ENCODE data around the gene PPFIBP2. TPM values are rescaled to one million over a fixed set of nuclear protein-coding genes. Genes with fewer than 3 reads are reported as not detected.
A peak's percentile ranks its signal among the peaks of the same experiment; 100 is the strongest.

The PPFIBP2 gene
- total RNA-seq, 1 experiment from 2014 or later, result 13.9 TPM

GRCh38 chr11:7573558-7574296 is 59.9 kb downstream of the PPFIBP2 start:
- peaks cover 67% of the 10 kb centered on the region for H3K4me1 ChIP-seq (replicated peaks; ENCODE audit: insufficient read depth)
- no TSS peak for BruUV-seq (replicated peaks)
- no peaks in the 10 kb centered on the region for H3K9me3 ChIP-seq (ENCODE audit: insufficient read depth, low read depth)
- H4K20me1 ChIP-seq (ENCODE audit: insufficient read depth), result no peaks in the 10 kb centered on the region
- ChIA-PET CTCF (no interaction called here), POLR2A (ENCODE audit: unreplicated experiment) (no interaction called here)
- H3K4me3 ChIP-seq, result no peak overlapping the region
- H3K4me2 ChIP-seq, result peak overlapping the region; percentile 65
- no peaks in the 10 kb centered on the region for H3K36me3 ChIP-seq (ENCODE audit: low read depth)
- peaks cover 24% of the 10 kb centered on the region for H3F3A ChIP-seq (ENCODE audit: insufficient read depth, low read depth)
- no peak overlapping the region for H2AFZ ChIP-seq
- no peaks in the 10 kb centered on the region for H3K79me2 ChIP-seq (ENCODE audit: low read depth)
- intact Hi-C loops (cut with micrococcal nuclease; ENCODE audit: unreplicated experiment), result no loop called here
- TF ChIP-seq CTCF (conservative IDR thresholded peaks at IDR 0.05) (no peak), EZH2 (IDR thresholded peaks at IDR 0.05; ENCODE audit: low read depth) (no peak)
- H3K27ac ChIP-seq, result no peak overlapping the region
- H3K27me3 ChIP-seq (ENCODE audit: insufficient read depth, low read depth), result no peaks in the 10 kb centered on the region
- H3K9me2 ChIP-seq (ENCODE audit: insufficient read depth), result no peaks in the 10 kb centered on the region
- DNase-seq, result peak; percentile 24 to 56

- H3K36me3 ChIP-seq (ENCODE audit: low read depth), result no peaks in the 10 kb centered on the region
- BruUV-seq (replicated peaks), result no TSS peak
- POLR2A ChIA-PET (ENCODE audit: unreplicated experiment), result interaction anchor here (0.7 to 0.8 kb wide), 2 partner anchors 23 to 31 kb away, joined by 3 to 9 read pairs; no protein-coding TSS in a partner anchor
- H3K4me2 ChIP-seq, result peak overlapping the region; percentile 65
- H3F3A ChIP-seq (ENCODE audit: insufficient read depth, low read depth), result peaks cover 24% of the 10 kb centered on the region
- H3K27ac ChIP-seq, result no peak overlapping the region
- H3K27me3 ChIP-seq (ENCODE audit: insufficient read depth, low read depth), result no peaks in the 10 kb centered on the region
- no peaks in the 10 kb centered on the region for H3K9me2 ChIP-seq (ENCODE audit: insufficient read depth)
- no peak overlapping the region for H2AFZ ChIP-seq
- H3K9me3 ChIP-seq (ENCODE audit: insufficient read depth, low read depth), result no peaks in the 10 kb centered on the region
- CTCF ChIA-PET, result no interaction called here
- TF ChIP-seq EZH2 (IDR thresholded peaks at IDR 0.05; ENCODE audit: low read depth) (no peak), CTCF (conservative IDR thresholded peaks at IDR 0.05) (no peak)
- no peaks in the 10 kb centered on the region for H3K79me2 ChIP-seq (ENCODE audit: low read depth)
- intact Hi-C loops (cut with micrococcal nuclease; ENCODE audit: unreplicated experiment), result no loop called here
- H3K4me3 ChIP-seq, result no peak overlapping the region
- H4K20me1 ChIP-seq (ENCODE audit: insufficient read depth), result no peaks in the 10 kb centered on the region
- no peak for DNase-seq
- peaks cover 76% of the 10 kb centered on the region for H3K4me1 ChIP-seq (replicated peaks; ENCODE audit: insufficient read depth)
Measured at GRCh38 chr11:7574491-7575130, 60.8 kb downstream of the PPFIBP2 start.

- H3K4me2 ChIP-seq, result peak overlapping the region; percentile 34
- no peaks in the 10 kb centered on the region for H3K79me2 ChIP-seq (ENCODE audit: low read depth)
- H3K4me3 ChIP-seq, result no peak overlapping the region
- no peaks in the 10 kb centered on the region for H3K36me3 ChIP-seq (ENCODE audit: low read depth)
- peak in 1 of 2 experiments; percentile 62 for DNase-seq
- H4K20me1 ChIP-seq (ENCODE audit: insufficient read depth), result no peaks in the 10 kb centered on the region
- ChIA-PET CTCF (interaction anchor here (0.7 to 1.5 kb wide), 2 partner anchors 29 to 95 kb away, joined by 3 to 5 read pairs; no protein-coding TSS in a partner anchor), POLR2A (ENCODE audit: unreplicated experiment) (interaction anchor here (0.6 to 0.9 kb wide), 4 partner anchors 19 to 1188 kb away, joined by 3 to 9 read pairs (median 4); no protein-coding TSS in a partner anchor)
- intact Hi-C loops (cut with micrococcal nuclease; ENCODE audit: unreplicated experiment), result no loop called here
- H2AFZ ChIP-seq, result no peak overlapping the region
- peaks cover 24% of the 10 kb centered on the region for H3F3A ChIP-seq (ENCODE audit: insufficient read depth, low read depth)
- H3K27me3 ChIP-seq (ENCODE audit: insufficient read depth, low read depth), result no peaks in the 10 kb centered on the region
- peaks cover 81% of the 10 kb centered on the region for H3K4me1 ChIP-seq (replicated peaks; ENCODE audit: insufficient read depth)
- BruUV-seq (replicated peaks), result no TSS peak
- no peak overlapping the region for H3K27ac ChIP-seq
- TF ChIP-seq EZH2 (IDR thresholded peaks at IDR 0.05; ENCODE audit: low read depth), result no peak
- no peak for TF ChIP-seq CTCF (conservative IDR thresholded peaks at IDR 0.05)
- H3K9me3 ChIP-seq (ENCODE audit: insufficient read depth, low read depth), result no peaks in the 10 kb centered on the region
- no peaks in the 10 kb centered on the region for H3K9me2 ChIP-seq (ENCODE audit: insufficient read depth)
Measured at GRCh38 chr11:7575841-7576725, 62.3 kb downstream of the PPFIBP2 start.
